Measurements from ENCODE around the gene SLC28A3.
"Not testable (repeated sequence)": the region's sequence is repeated elsewhere in the genome, so short reads cannot be mapped to it uniquely, and the experiment has no call there.

Gene SLC28A3, protein sequence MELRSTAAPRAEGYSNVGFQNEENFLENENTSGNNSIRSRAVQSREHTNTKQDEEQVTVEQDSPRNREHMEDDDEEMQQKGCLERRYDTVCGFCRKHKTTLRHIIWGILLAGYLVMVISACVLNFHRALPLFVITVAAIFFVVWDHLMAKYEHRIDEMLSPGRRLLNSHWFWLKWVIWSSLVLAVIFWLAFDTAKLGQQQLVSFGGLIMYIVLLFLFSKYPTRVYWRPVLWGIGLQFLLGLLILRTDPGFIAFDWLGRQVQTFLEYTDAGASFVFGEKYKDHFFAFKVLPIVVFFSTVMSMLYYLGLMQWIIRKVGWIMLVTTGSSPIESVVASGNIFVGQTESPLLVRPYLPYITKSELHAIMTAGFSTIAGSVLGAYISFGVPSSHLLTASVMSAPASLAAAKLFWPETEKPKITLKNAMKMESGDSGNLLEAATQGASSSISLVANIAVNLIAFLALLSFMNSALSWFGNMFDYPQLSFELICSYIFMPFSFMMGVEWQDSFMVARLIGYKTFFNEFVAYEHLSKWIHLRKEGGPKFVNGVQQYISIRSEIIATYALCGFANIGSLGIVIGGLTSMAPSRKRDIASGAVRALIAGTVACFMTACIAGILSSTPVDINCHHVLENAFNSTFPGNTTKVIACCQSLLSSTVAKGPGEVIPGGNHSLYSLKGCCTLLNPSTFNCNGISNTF

GRCh38 chr9:84340535-84340934 is at the start of gene SLC28A3:
Gene SLC28A3, minus strand, starts transcription at chr9:84340758. Its CDS starts 125 bp downstream, at chr9:84340633.
- Mint-ChIP-seq H3K36me3 (ENCODE audit: low read depth) (no peaks in the 10 kb centered on the region), H3K4me1 (peaks cover 13% of the 10 kb centered on the region), H3K9me3 (no peaks in the 10 kb centered on the region), H3K4me3 (no peak within 1 kb of the TSS), H3K27ac (peak within 1 kb of the TSS; percentile 29), H3K27me3 (ENCODE audit: low read depth, poor library complexity) (peaks cover 11% of the 10 kb centered on the region)
- DNase-seq: no peak
- TF ChIP-seq CTCF (IDR thresholded peaks at IDR 0.05): no peak

GRCh38 chr9:84390254-84390653 is 49.7 kb upstream of the SLC28A3 start:
- Mint-ChIP-seq H3K27me3 (ENCODE audit: low read depth, poor library complexity) (peaks cover 11% of the 10 kb centered on the region), H3K4me1 (peaks cover 18% of the 10 kb centered on the region)
- not testable (repeated sequence) for H3K36me3 Mint-ChIP-seq (ENCODE audit: low read depth); H3K9me3 Mint-ChIP-seq; DNase-seq; H3K27ac Mint-ChIP-seq; H3K4me3 Mint-ChIP-seq

GRCh38 chr9:84387821-84388220 is 47.3 kb upstream of the SLC28A3 start:
- no peak overlapping the region for H3K27ac Mint-ChIP-seq
- H3K9me3 Mint-ChIP-seq: no peaks in the 10 kb centered on the region
- H3K4me1 Mint-ChIP-seq: peaks cover 18% of the 10 kb centered on the region
- peaks cover 5% of the 10 kb centered on the region for H3K27me3 Mint-ChIP-seq (ENCODE audit: low read depth, poor library complexity)
- no peak overlapping the region for H3K4me3 Mint-ChIP-seq
- no peak for TF ChIP-seq CTCF (IDR thresholded peaks at IDR 0.05)
- DNase-seq: no peak
- H3K36me3 Mint-ChIP-seq (ENCODE audit: low read depth): no peaks in the 10 kb centered on the region

DNA sequence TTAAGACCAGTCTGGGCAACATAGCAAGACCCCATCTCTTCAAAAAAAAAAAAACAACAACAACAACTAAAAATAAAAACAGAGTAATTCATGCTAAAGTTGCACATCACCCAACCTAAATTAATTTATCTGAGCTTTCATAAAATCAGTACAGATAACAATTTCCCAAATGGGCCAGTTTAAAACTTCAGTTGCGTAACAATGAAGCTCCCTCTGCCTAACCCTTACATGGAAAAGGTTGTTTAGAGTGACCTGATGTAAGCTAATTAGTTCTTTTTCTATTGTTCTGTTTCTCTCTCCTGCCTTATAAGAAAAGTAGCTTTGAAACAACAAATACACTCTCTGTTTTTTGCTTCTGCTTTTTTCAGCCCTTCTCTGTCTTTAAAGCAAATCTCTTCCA is 46.2 kb upstream of the SLC28A3 start:
- Mint-ChIP-seq H3K27ac (no peak overlapping the region), H3K4me1 (peaks cover 18% of the 10 kb centered on the region), H3K4me3 (no peak overlapping the region), H3K9me3 (no peaks in the 10 kb centered on the region), H3K36me3 (ENCODE audit: low read depth) (no peaks in the 10 kb centered on the region), H3K27me3 (ENCODE audit: low read depth, poor library complexity) (no peaks in the 10 kb centered on the region)
- DNase-seq: no peak
- TF ChIP-seq CTCF (IDR thresholded peaks at IDR 0.05): no peak

DNA sequence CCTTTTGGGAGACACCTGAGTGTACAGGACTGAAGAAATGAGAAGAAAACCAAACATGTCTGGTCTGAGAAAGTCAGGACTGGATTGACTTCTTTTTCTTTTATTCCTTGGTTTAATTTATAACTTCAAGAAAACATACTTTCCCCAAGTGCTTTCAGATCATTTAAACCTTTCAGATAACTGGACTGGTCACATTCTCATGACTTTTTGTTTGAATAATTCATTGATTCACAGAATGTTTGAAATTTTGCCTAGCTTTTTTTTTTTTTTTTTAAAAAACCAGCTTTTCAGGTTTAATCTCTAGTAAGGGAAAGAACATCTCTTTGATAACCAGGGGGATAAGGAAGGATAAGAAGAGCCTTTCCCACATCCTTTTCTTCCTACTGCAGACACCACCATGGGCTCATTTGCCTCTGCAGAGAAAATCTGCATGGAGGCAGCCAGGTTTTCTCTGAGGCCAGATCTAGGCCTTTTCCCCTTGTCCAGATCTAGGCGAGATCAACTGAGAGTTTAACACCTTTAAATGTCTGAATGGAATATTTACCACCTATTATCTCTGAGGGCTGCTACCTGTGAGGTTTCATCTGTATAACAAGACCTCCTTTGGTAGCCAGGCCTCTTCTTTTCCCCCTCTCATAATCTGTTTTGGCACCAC is 45.0 kb upstream of the SLC28A3 start:
- Mint-ChIP-seq H3K36me3 (ENCODE audit: low read depth) (no peaks in the 10 kb centered on the region), H3K9me3 (no peaks in the 10 kb centered on the region), H3K4me1 (peaks cover 9% of the 10 kb centered on the region), H3K27me3 (ENCODE audit: low read depth, poor library complexity) (no peaks in the 10 kb centered on the region), H3K27ac (peak overlapping the region; percentile 21), H3K4me3 (no peak overlapping the region)
- no peak for TF ChIP-seq CTCF (IDR thresholded peaks at IDR 0.05)
- DNase-seq: no peak

DNA sequence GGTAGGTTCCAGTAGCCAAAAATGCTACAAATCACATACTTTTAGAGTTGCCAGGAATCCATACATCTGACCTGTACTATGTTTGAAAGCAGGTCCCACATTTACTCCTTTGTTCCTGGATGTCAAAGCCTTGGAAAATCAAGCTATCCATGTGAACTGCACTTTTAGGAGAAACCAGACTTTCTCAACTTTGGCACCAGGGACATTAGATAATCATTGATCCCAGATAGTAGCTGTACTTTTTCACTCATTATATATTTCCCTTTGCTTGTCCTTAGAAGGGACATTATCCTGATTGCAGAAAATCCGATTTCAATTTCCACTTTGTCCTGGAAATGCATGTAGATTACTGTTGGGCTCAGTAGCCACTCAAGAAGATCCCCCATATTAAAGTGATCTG is 44.1 kb upstream of the SLC28A3 start:
- TF ChIP-seq CTCF (IDR thresholded peaks at IDR 0.05): no peak
- no peak for DNase-seq
- H3K4me3 Mint-ChIP-seq: no peak overlapping the region
- H3K4me1 Mint-ChIP-seq: peaks cover under 1% of the 10 kb centered on the region
- H3K36me3 Mint-ChIP-seq (ENCODE audit: low read depth): no peaks in the 10 kb centered on the region
- peaks cover under 1% of the 10 kb centered on the region for H3K27me3 Mint-ChIP-seq (ENCODE audit: low read depth, poor library complexity)
- H3K9me3 Mint-ChIP-seq: no peaks in the 10 kb centered on the region
- H3K27ac Mint-ChIP-seq: no peak overlapping the region
